HTERT RPE-1 (cell line): ENCODE data around the gene PGAM2.
"Not testable (repeated sequence)": the region's sequence is repeated elsewhere in the genome, so short reads cannot be mapped to it uniquely, and the experiment has no call there.

Source experiments
- in situ Hi-C: fragments of 300-500 bp; cut with MboI; formaldehyde crosslinking; loops from 4 replicates; pipeline ENCODE4 v1.14.3; 2020; ENCODE audit warnings: low sequenced_read_pairs

The PGAM2 gene

DNA sequence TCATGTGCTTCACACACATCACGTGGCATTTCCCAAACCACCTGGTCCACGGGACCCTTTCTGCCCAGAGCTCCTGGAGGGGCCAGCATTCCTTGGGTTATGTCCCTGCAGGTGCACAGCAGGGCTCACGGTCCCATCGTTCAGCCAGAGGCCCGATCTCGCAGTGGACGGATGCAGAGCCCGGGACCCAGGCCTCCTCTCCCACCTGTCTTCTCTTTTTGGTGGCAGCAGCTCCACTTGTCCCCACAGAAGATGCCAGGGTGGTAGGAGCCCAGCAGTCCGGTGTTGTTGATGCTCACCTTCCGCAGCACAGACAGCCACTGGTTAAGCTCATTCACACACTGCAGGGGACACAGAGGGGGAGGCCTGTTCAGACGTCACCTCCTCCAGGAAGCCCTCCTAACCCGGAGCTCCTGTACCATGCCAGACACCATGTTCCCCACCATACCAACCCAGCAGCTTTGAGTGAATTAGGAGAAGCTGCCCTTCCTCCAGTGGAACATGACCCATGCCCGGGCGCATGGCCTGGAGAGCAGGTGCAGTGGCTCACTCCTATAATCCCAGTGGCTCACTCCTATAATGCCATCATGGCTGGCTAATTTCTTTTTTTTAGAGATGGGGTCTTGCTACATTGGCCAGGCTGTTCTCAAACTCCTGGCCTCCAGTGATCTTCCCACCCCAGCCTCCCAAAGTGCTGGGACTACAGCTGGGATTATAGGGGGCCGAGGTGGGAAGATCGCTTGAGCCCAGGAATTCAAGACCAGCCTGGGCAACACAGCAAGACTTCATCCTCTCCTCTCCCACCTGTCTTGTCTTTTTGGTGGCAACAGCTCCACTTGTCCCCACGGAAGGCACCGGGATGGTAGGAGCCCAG lies 31.2 kb downstream of the PGAM2 start:
- in situ Hi-C loops, result not testable (repeated sequence)

DNA sequence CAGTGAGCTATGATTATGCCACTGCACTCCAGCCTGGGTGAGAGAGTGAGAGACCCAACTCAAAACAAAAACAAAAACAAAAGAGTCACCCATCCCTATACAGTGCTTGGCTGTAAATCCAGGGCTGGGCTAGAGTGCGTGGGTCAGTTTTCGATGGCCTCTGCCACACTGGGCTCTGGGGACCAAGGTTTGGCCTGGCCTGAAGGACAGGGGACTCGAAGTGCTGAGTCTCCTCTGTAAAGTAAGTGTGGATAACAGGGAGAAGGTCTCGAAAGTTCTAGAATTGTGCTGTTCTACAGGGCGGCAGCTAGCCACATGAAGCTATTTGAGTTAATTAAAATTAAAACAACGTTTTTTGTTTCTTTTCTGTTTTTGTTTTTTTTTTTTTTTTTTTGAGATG lies 33.3 kb downstream of the PGAM2 start:
- in situ Hi-C loops, result not testable (repeated sequence)

DNA sequence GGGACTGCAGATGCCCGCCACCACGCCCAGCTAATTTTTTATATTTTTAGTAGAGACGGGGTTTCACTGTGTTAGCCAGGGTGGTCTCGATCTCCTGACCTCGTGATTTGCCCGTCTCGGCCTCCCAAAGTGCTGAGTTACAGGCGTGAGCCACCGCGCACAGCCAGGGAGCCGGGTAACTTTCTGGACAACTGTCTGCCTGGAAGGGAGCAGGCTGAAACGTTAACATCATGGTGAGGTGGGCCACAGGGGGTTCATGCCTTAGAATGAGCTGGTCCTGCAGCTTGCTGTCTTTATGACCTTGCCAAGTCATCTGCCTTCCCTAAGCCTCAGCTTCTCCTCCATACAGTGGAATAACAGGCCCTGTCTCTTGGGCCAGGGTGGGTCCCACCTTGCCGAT lies 34.0 kb downstream of the PGAM2 start:
- in situ Hi-C loops, result not testable (repeated sequence)

DNA sequence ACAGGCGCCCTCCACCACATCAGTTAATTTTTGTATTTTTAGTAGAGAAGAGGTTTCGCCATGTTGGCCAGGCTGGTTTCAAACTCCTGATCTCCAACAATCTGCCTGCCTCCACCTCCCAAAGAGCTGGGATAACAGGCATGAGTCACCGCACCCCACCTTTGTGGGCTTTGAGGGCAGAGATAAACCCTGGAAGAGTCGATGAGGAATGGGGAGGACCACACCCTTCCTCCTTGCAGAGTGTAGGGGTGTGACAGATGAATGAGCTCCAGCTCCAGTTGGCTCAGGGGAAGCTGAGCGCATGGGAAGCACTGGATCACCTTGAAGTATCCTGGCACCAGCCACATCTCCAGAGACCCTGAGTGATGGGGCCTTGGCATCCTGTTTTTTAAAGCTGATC lies 35.3 kb downstream of the PGAM2 start:
- in situ Hi-C loops, result not testable (repeated sequence)

DNA sequence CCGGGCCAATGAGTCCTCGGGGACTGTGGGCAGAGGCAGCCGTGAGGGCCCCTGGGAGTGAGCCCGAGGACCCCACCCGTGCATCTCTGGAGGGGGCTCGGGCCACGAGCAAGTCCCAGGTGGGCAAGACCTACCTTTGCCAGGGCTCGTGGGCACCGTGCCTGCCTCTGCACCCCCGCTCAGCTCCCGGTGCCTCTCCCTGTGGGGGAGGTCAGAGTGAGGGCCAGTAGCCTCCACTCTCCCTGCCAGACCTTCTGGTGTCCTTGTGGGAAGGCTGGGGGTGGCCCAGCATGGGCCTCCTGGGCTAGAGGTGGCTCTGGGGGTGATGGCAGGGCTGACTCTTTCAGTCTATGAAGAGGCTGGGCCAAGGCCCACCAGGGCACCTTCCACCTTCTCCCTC lies 35.9 kb downstream of the PGAM2 start:
- in situ Hi-C loops, result not testable (repeated sequence)

DNA sequence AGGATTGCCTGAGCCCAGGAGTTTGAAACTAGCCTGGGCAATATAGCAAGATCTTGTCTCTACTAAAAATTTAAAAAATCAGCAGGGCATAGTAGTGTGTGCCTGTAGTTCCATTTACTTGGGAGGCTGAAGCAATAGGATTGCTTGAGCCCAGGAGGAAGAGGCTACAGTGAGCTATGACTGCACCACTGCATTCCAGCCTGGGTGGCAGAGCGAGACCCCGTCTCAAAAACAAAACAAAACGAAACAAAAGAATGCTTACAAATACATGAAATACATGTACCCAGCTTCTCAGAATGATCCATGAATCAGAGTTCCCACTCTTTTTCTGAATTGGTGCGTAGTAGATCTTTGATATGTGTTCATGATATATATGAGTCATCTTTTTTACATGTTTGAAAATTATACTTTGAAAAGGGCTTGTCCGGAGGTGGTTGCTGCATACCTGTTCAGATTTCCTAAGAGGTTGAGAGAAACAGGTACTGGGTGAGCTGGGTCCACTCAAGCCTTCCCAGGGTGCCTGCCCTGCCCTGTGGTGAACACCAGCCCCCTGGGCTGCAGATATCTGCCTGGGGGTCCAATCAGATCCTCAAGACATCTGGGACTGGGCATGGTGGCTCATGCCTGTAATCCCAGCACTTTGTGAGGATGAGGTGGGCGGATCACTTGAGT lies 42.4 kb downstream of the PGAM2 start:
- in situ Hi-C loops, result not testable (repeated sequence)

DNA sequence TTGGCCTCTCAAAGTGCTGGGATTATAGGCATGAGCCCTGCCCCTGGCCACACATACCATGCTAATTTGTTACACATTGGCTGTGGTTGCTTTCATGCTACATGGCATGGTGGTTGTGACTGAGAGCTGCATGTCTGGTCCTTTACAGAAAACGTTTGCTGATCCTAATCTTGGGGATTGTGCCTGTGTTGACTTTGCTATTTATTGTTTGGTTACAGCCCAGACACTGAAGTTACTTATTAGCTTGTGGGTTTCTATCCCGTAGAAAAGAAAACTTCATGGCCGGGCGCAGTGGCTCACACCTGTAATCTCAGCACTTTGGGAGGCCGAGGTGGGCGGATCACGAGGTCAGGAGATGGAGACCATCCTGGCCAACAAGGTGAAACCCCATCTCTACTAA lies 43.3 kb downstream of the PGAM2 start:
- in situ Hi-C loops, result not testable (repeated sequence)

DNA sequence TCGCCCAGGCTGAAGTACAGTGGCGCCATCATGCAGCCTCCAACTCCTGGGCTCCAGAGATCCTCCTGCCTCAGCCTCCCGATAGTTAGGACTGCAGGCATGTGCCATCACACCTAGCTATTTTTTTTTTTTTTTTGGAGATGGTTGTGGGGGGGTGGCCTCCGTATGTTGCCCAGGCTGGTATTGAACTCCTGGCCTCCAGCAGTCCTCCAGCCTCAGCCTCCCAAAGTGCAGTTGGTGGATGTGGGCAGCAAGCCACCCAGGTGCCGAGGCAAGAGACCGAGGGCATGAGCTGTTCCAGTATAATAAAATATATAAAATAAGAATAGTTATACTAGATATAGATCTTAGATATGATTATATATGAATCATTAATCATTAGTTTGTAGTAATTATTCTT lies 45.5 kb downstream of the PGAM2 start:
- in situ Hi-C loops, result not testable (repeated sequence)

DNA sequence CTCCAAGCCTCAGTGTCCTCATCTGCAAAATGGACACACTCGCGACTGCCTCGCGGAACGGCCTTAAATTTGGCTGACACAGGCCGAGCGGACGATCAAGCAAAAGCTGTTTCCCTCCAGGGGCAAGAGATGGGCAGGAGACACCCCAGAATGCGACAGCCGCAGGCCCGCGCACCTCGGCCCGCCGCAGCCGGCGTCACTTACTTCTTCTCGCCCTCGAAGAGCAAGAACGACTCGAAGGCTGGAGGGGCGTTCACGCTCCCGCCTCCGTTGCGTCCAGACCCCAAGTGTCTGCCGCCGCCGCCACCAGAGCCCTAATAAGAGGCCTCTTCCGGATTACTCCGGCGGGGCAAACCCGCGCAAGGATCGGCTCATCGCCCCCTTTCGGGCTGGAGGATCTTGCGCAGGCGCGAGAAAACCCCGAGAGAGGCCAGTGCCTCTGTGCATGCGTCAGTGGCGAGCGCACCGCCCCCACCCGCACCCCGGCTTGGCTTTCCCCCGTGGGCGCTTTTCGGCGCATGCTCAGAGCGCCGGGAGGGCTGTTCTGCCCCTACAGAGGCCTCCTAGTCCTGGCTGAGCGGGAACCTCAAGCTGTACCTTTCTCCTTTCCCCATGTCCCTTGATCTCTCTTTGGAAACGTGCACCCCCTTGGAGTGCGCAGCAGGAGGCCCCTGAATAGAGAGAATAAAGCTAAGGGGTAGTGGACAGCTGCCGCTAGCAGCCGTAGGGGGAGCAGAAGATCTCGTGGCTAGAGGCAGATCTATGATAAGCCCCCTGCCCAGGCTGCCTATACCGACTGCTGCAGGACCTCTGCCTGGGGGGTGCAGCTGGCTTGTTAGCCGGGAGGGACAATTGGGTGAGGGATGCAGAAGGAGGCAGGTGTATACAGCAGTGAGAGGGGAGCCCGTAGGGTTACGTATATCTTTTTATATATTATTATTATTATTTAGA lies 46.2 kb downstream of the PGAM2 start:
- in situ Hi-C loops, result not testable (repeated sequence)

DNA sequence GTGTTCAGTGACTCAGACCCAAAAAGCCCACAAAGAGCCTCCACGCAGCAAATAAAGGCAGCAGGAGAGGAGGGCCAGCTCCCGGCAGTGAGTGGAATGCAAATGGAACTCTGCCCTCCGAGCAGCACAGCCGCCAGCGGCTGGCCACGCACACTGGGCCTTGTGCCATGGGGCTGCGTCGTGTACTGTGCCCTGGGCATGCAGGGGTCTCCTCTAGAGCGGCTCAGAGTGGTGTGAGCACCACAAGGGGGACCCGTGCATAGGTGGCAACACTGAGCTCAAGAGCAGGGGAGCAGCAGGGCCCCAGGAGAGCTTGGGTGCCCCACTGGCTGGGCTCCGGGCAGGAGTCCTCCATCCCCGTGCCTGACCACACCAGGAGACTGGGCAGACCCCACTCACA lies 50.3 kb downstream of the PGAM2 start:
- in situ Hi-C loops, result not testable (repeated sequence)
